Ishikawa (cell line): ENCODE results near the gene TGM2.

ENCODE experiments used
- CEBPB ChIP-seq: IDR thresholded peaks from 2 replicates; pipeline ENCODE4 v1.6.1; 2012
- CREB1 ChIP-seq: IDR thresholded peaks from 2 replicates; pipeline ENCODE4 v1.6.1; 2012; ENCODE audit warnings: low read depth
- EGR1 ChIP-seq: IDR thresholded peaks from 2 replicates; pipeline ENCODE4 v1.6.1; 2012
- EP300 ChIP-seq: IDR thresholded peaks from 2 replicates; pipeline ENCODE4 v1.6.1; 2012; ENCODE audit warnings: borderline replicate concordance
- FOXM1 ChIP-seq: IDR thresholded peaks from 2 replicates; pipeline ENCODE4 v1.6.1; 2012; ENCODE audit warnings: low read depth, borderline replicate concordance
- NFIC ChIP-seq: IDR thresholded peaks from 2 replicates; pipeline ENCODE4 v1.6.1; 2012
- RAD21 ChIP-seq: IDR thresholded peaks from 2 replicates; pipeline ENCODE4 v1.6.1; 2012; ENCODE audit warnings: low read depth
- REST ChIP-seq: IDR thresholded peaks from 2 replicates; pipeline ENCODE4 v1.6.1; 2012; ENCODE audit warnings: low read depth, mild to moderate bottlenecking
- TAF1 ChIP-seq: IDR thresholded peaks from 2 replicates; pipeline ENCODE4 v1.6.1; 2012; ENCODE audit warnings: low read depth, mild to moderate bottlenecking
- TCF12 ChIP-seq: IDR thresholded peaks from 2 replicates; pipeline ENCODE4 v1.6.1; 2012; ENCODE audit warnings: low read depth
- TEAD4 ChIP-seq: IDR thresholded peaks from 2 replicates; pipeline ENCODE4 v1.6.1; 2012
- YY1 ChIP-seq: IDR thresholded peaks from 2 replicates; pipeline ENCODE4 v1.6.1; 2012; ENCODE audit warnings: low read depth
- ZBTB7A ChIP-seq: IDR thresholded peaks from 2 replicates; pipeline ENCODE4 v1.6.1; 2012; ENCODE audit warnings: low read depth
- TF ChIP-seq, protein P1 (sequence below): IDR thresholded peaks from 2 replicates; pipeline ENCODE4 v1.6.1; 2012
- TF ChIP-seq, protein P2 (sequence below): IDR thresholded peaks from 2 replicates; pipeline ENCODE4 v1.6.1; 2012

The TGM2 gene

DNA sequence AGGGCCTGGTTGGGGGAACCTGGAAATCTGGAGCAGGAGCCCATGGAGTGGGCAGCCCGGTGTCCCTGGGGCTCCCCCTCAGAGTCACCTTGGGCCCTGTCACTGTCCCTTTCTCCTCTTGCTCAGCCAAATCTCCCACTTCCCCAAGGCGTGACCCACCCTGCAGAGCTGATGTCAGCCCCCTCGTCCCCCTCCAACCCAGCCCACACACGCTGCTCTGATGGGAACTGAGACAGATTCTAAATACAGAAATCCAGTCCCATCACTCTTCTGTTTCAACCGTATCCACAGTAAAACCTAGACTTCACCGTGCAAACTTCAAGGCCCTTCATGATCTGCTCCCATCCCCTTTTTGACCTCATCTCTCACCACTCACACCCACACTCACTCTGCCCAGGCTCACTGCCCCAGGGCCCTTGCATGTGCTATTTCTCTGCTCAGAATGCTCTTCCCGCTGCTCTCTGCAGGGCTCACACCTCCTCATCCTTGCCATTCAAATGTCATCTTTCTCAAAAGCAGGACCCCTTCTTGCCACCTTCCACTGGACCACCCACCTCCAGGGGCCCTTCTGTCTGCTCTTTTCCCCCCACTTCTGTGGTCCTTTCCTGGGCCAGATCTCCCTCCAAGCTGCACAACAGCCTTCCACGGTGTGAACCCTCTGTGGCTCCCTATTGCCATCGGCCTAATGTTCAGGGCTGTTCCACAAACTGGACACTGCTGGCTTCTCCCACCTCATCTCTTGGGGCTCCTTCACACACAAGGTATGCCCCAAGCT, 16.6 kb downstream of the TGM2 start:
- TF ChIP-seq NFIC, result no peak
- no peak for TF ChIP-seq CEBPB
- TF ChIP-seq TEAD4, result no peak
- TF ChIP-seq, protein P1, sequence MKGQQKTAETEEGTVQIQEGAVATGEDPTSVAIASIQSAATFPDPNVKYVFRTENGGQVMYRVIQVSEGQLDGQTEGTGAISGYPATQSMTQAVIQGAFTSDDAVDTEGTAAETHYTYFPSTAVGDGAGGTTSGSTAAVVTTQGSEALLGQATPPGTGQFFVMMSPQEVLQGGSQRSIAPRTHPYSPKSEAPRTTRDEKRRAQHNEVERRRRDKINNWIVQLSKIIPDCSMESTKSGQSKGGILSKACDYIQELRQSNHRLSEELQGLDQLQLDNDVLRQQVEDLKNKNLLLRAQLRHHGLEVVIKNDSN, result no peak
- no peak for TF ChIP-seq CREB1
- TF ChIP-seq YY1, result no peak
- TF ChIP-seq EP300, result no peak
- no peak for TF ChIP-seq TCF12
- TF ChIP-seq RAD21, result no peak
- TF ChIP-seq REST, result no peak
- TF ChIP-seq ZBTB7A, result no peak
- no peak for TF ChIP-seq EGR1
- TF ChIP-seq, protein P2, sequence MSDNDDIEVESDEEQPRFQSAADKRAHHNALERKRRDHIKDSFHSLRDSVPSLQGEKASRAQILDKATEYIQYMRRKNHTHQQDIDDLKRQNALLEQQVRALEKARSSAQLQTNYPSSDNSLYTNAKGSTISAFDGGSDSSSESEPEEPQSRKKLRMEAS, result no peak
- TF ChIP-seq TAF1, result no peak
- no peak for TF ChIP-seq FOXM1

DNA sequence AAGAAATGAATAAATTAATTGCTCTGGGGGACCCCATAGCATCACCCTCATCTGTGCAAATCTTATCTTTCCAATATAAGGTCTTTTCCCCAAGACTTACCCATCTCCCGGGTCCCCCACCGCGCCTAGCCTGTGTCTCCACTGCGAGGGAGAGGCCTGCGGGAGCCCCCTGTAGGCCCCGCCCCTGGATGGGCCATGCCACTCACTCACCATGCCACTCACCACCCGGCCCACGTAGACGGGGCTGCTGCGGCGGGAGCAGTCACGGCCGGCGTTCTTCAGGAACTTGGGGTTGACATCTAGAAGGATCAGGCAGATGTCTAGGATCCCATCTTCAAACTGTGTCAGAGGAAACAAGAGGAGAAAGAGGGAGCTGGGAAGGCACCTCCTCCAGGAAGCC, 17.3 kb downstream of the TGM2 start:
- TF ChIP-seq CEBPB (no peak), EP300 (no peak), TCF12 (no peak), YY1 (no peak), REST (no peak), ZBTB7A (no peak), RAD21 (no peak), TEAD4 (no peak), FOXM1 (no peak), EGR1 (no peak), TAF1 (no peak), CREB1 (no peak), NFIC (no peak)
- TF ChIP-seq, protein P1, result no peak
- TF ChIP-seq, protein P2, result no peak

DNA sequence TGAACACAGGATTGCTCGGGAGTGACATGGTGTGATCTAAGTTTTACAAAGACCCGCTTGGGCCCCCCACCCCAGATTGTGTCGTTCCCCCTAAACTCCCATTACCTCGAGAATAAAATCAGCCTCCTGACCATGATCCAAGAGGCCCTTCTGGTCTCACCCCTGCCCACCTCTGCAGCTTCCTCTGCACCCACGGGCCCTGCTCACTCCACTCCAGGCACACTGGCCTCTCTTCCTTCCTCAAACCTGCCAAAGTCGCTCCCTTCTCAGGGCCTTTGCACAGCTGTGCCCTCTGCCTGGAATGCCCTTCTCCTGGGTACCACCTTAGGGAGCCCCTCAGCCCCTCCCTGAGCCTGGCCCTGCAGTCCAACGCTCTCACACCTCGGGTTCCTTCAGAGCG, 17.9 kb downstream of the TGM2 start:
- TF ChIP-seq RAD21 (no peak), TEAD4 (no peak), REST (no peak), EGR1 (no peak), NFIC (no peak), CREB1 (no peak), TAF1 (no peak), ZBTB7A (no peak), CEBPB (no peak), FOXM1 (no peak), TCF12 (no peak), YY1 (no peak), EP300 (no peak)
- TF ChIP-seq, protein P1, result no peak
- TF ChIP-seq, protein P2, result no peak
